COR-L47 (cell line): Measurements from ENCODE around the gene RFTN1.

Experiments
- DNase-seq: peaks from one replicate; lab custom pipeline; 2025; lab: John Stamatoyannopoulos, UW

Gene RFTN1

GRCh38 chr3:16272588-16272987, 240.9 kb downstream of the RFTN1 start:
- no peak for DNase-seq

GRCh38 chr3:16270855-16271254, 242.6 kb downstream of the RFTN1 start:
- DNase-seq = no peak

GRCh38 chr3:16266714-16267113, 246.8 kb downstream of the RFTN1 start:
- no peak for DNase-seq
